HG03520 (cell line): ENCODE data around the gene GVQW3.
A peak's percentile ranks its signal among the peaks of the same experiment; 100 is the strongest.

Experiments used
- ATAC-seq: cut with Tn5 transposase; IDR thresholded peaks from one replicate; pipeline ENCODE4 v1.9.1; 2021; ENCODE audit warnings: mild to moderate bottlenecking, moderate library complexity; ENCODE audit not compliant: unreplicated experiment

GVQW3 gene

DNA sequence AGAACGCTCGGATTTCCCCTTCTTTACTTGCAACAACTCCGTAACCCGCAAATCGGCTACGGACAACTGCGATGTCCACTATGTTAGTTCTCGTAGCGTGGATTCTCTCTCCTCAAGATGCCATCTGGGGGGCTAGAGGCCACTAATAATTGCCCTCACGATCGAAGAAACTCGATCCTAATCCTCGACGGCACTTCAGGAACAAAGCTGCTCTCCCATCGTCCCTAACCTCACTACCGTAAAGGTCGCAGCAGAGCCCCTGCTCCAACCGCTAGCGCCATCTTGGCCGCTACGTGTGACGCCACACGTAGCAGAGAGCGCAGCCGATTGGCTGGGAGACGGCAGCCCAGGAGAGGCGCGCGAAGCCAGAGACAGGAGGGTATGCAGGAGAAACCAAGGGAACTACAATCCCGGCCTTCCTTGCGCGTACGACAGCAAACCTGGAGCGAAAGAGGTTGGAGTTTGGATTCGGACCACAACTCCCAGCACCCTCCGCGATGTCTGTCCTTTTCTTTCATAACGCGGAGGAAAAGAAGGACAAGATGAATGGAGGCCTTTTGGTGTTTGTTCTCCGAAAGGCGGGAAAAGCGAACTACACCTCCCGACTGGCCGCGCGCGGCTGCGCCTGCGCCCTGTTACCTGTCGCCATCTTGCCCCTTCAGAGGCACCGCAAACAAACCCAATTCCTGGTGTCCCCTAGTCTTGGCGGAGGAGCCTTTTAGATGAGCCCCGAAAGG is 63.4 kb downstream of the GVQW3 start, which contains the start of gene EMSY:
Gene EMSY, plus strand, starts transcription at position 635 of the 737 bp plus-strand sequence. CDS start 1,921 bp downstream, outside the sequence.
- peak; percentile 87 for ATAC-seq

DNA sequence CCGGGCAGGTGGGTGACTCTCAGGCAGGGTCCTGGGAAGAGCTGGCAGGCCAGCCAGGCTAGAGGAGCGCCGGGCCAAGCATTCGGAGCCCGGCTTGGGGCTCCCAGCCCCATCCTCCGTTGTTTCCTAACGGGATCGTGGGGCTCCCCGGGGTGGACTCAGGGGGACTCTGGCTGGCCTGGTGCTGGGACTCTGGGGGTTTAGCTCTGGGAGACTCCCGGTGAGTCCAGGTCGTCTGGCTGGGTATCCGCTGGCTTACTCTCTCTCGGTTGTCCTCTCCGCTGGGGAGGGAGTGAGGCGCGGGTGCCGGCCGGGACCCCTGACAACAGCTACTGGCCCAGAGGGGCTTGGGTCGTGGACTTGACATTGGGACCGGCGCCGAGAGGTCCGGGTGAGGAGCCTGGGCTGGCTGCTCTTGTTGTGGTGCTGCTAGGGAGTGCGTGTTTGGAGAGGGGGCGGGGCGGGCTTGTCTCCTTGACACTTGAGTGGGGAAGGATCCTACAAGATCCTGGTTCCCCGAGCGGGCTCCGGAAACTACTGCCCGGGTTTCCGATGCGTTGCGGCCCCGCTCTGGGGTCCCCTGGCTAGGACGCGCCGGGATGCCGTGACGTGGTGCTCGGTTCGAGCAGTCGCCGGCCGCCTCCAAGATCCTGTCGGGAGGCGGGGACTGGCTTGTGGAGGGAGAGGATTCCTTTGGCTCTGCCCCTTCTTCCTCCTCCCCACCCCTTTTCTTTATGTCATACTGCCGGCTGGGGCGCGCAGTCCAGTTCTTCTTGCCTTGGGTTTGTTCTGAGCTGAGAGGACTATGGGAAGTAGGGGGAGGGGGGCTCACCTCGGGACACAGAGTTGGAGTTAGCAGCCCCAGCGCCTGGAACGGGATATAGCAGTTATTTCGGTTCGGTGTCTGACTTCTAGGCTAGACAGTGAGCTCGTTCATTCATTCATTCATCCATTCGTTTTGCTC is 64.3 kb downstream of the GVQW3 start:
- peak; percentile 5 for ATAC-seq

DNA sequence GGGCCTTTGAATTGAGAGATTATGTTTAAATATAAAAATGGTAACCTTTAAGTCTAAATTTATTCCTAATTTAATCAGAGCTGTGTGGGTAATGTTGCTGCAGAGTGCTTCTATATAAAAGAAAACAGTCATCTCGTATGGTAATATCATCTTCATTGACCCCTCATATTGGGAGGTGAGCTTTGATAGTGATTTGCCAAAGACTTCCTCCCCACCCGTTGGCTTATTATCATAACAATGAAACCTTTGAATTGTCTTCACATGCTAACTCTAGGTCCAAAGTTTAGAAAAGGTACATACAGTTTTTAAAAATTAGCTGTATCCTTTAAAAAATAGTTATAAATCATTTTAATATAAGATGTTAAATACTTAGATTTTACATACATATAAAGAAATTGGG is 67.4 kb downstream of the GVQW3 start:
- ATAC-seq = no peak

DNA sequence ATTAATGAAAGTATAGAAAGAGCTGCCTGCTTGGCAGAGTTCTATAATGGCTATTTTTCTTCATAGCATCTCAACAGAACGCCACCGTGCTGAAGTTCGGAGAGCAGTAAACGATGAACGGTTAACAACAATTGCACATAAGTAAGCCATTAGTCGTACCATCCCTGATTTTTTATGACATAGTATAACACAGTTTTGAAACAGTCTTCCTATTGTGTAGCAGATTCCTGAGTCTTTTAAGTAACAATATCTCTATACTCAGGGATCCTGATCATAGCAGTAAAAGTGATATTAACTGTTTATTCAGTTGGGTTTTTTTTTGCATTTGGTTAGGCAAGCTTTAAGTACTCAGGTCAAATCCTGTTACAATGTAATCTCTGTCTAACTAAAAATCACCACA is 72.1 kb downstream of the GVQW3 start:
- ATAC-seq = no peak

DNA sequence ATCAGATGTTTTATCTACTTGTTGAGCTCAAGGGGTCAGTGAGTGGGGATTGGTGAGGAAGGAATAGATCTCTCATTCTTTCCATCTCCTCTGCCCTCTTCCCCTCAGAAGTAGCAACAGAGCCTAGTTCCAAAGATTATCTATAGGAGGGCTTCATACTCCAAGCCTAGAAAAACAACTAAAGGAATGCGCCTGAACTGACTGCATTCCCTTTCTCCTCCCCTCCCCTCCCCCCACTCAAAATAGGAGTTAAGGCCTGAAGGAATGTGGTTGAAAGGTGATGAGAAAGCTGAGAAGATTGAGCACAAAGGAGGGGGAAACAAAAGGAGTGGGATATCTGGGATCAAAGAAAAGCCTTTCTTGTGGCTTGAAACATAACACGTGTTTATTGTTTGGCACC is 74.2 kb downstream of the GVQW3 start:
- no peak for ATAC-seq

DNA sequence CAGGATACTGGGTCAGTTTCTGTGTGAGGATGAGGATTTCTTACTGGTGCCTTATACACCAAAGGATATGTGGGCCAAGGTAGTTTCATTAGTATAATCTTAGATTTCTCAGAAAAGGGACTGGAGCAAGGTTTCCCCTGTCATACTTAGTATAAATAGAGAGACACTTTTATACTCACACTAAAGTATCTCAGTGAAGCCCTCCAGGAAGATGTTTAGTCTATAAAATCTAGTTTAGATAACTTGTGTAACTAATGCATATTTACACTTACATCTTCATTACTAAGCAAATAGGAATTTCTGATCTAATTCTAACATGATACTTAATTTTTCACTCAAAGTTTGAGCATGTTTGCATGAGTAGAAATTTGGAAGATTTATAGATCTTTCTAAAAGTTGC is 74.8 kb downstream of the GVQW3 start:
- ATAC-seq = no peak

DNA sequence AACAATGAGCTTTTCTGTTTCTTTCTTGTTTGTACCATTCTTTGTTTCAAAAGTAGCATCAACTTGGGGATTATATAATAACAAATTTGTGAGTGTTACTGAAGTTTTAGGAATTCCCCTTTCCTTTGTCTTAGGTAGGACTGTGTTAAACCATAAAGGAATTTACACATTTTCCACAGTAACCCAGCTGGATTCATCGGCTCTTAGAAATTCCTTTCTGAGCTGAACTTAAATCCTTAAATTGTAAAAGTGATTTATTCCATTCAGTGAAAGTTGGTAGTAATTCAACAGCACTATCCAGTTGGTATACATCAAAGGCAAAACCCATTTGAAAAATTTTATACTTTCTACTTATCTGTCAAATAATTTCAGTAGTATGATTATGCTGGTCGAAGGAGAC is 75.4 kb downstream of the GVQW3 start:
- ATAC-seq = no peak
